Osteoblast (primary cell): ENCODE measurements around the gene EVI5L. TPM values are rescaled to one million over a fixed set of nuclear protein-coding genes. Genes with fewer than 3 reads are reported as not detected.

Experiments used
- DNase-seq: peaks from one replicate; pipeline ENCODE4 v3.0.0; 2011; ENCODE audit warnings: low spot score, mixed read lengths; ENCODE audit not compliant: insufficient read length; ENCODE audit errors: missing footprints
- H2AFZ ChIP-seq: 2 replicates; pipeline ENCODE4 v1.6.0; 2011; ENCODE audit warnings: mild to moderate bottlenecking, low read length
- H3K27ac ChIP-seq: 2 replicates; pipeline ENCODE4 v1.5.1; 2011; ENCODE audit warnings: mild to moderate bottlenecking, low read depth, low read length, moderate library complexity
- H3K27me3 ChIP-seq: 2 replicates; pipeline ENCODE4 v1.6.0; 2012; ENCODE audit warnings: mild to moderate bottlenecking, control low read depth, inconsistent platforms, low read length, moderate library complexity; ENCODE audit not compliant: insufficient read depth
- H3K36me3 ChIP-seq: 2 replicates; pipeline ENCODE4 v1.5.1; 2011; ENCODE audit warnings: mild to moderate bottlenecking, low read length, control low read depth, moderate library complexity; ENCODE audit not compliant: insufficient read depth
- H3K4me1 ChIP-seq: 2 replicates; pipeline ENCODE4 v1.5.1; 2011; ENCODE audit warnings: mild to moderate bottlenecking, low read length, control low read depth, moderate library complexity; ENCODE audit not compliant: insufficient read depth
- H3K4me2 ChIP-seq: 2 replicates; pipeline ENCODE4 v1.6.0; 2011; ENCODE audit warnings: mild to moderate bottlenecking, low read length; ENCODE audit not compliant: insufficient read depth
- H3K4me3 ChIP-seq: fragments of 200-600 bp; sonication (generic); 3 replicates; pipeline ENCODE4 v1.5.1; 2012; ENCODE audit warnings: mild to moderate bottlenecking, low read length, inconsistent platforms; ENCODE audit not compliant: insufficient read depth
- H3K79me2 ChIP-seq: 2 replicates; pipeline ENCODE4 v1.6.0; 2012; ENCODE audit warnings: mild to moderate bottlenecking, low read length, control low read depth, inconsistent platforms; ENCODE audit not compliant: insufficient read depth
- H3K9me3 ChIP-seq: 2 replicates; pipeline ENCODE4 v1.5.1; 2011; ENCODE audit warnings: low read depth, low read length, control low read depth
- H4K20me1 ChIP-seq: 2 replicates; pipeline ENCODE4 v1.6.0; 2012; ENCODE audit warnings: mild to moderate bottlenecking, low read length, control low read depth; ENCODE audit not compliant: insufficient read depth
- total RNA-seq: library from RNA; depleted of rRNA; stranded (reverse); fragments of >200 nt; gene quantifications from 2 replicates; pipeline ENCODE4 v1.2.3, GENCODE V29; 2012
- TF ChIP-seq, protein P1 (sequence below): IDR thresholded peaks from 2 replicates; pipeline ENCODE4 v1.5.1; 2011; ENCODE audit warnings: mild to moderate bottlenecking, low read depth, low read length, moderate library complexity; ENCODE audit errors: extremely low read depth

Gene EVI5L
- total RNA-seq, 1 donor = 26.1 TPM

DNA sequence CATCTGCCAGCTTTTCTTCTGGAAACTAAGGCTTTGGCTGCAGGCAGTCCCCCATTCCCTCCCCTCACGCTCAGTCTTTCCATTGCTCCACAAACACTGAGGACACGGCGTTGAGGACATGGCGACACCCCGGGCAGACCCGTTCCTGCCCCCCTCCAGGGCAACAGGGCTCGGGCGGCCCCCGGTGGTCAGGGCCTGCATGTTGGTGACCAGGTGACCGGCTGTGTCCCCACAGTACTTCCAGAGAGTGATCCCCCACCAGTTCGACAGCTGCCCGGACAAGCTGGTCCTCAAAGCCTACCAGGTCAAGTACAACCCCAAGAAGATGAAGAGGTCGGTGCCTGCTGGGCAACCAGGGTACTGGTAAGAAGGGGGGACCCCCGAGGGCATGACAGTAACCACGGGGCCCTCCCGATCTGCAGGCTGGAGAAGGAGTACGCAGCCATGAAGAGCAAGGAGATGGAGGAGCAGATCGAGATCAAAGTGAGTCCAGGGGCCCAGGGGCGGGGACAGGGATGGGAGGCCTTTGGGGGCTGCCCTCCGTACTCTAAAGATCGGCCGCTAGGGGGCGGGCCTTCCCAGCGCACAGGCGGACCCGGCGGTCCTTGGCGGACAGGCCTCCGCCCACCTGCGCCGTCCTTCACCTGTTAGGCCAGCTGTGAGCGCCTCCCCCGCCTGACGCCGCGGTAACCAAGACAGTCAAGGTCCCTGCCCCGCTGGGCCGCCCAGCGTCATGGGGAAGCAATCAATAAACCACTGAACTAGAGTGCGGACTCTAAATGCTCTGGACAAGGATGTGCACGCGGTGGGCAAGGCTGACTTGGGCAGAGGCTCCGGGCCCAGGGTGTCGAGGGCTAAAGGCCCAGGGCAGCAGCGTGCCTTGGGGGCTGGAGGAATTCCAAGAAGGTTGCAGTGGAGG lies 23.1 kb downstream of the EVI5L start:
- H3K27me3 ChIP-seq = no peaks in the 10 kb centered on the region
- H3K4me3 ChIP-seq = no peak overlapping the region
- H3K4me1 ChIP-seq = no peaks in the 10 kb centered on the region
- TF ChIP-seq, protein P1, sequence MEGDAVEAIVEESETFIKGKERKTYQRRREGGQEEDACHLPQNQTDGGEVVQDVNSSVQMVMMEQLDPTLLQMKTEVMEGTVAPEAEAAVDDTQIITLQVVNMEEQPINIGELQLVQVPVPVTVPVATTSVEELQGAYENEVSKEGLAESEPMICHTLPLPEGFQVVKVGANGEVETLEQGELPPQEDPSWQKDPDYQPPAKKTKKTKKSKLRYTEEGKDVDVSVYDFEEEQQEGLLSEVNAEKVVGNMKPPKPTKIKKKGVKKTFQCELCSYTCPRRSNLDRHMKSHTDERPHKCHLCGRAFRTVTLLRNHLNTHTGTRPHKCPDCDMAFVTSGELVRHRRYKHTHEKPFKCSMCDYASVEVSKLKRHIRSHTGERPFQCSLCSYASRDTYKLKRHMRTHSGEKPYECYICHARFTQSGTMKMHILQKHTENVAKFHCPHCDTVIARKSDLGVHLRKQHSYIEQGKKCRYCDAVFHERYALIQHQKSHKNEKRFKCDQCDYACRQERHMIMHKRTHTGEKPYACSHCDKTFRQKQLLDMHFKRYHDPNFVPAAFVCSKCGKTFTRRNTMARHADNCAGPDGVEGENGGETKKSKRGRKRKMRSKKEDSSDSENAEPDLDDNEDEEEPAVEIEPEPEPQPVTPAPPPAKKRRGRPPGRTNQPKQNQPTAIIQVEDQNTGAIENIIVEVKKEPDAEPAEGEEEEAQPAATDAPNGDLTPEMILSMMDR = peak; percentile 61
- no peak overlapping the region for H2AFZ ChIP-seq
- H3K4me2 ChIP-seq = no peak overlapping the region
- H3K36me3 ChIP-seq = no peaks in the 10 kb centered on the region
- H4K20me1 ChIP-seq = no peaks in the 10 kb centered on the region
- H3K27ac ChIP-seq = no peak overlapping the region
- H3K9me3 ChIP-seq = no peaks in the 10 kb centered on the region
- no peaks in the 10 kb centered on the region for H3K79me2 ChIP-seq
- peak; percentile 99 for DNase-seq

DNA sequence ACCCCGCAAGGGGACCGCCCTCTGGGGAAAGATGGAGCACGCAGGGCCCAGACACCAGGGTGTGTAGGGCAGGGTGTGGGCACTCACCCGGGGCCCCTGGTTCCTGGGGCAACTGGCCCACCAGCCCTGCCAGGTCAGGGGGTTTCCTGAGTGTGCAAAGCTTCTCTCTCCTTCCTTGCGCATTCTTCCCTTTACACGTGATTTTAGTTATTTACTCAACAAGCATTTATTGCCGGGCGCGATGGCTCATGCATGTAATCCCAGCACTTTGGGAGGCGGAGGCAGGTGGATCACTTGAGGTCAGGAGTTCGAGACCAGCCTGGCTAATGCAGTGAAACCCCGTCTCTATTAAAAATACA lies 23.7 kb downstream of the EVI5L start:
- H3K27me3 ChIP-seq = no peaks in the 10 kb centered on the region
- no peak overlapping the region for H3K27ac ChIP-seq
- H3K36me3 ChIP-seq = no peaks in the 10 kb centered on the region
- TF ChIP-seq, protein P1 = no peak
- H3K9me3 ChIP-seq = no peaks in the 10 kb centered on the region
- H3K79me2 ChIP-seq = no peaks in the 10 kb centered on the region
- no peaks in the 10 kb centered on the region for H4K20me1 ChIP-seq
- H3K4me3 ChIP-seq = no peak overlapping the region
- no peak overlapping the region for H3K4me2 ChIP-seq
- DNase-seq = no peak
- H3K4me1 ChIP-seq = no peaks in the 10 kb centered on the region
- no peak overlapping the region for H2AFZ ChIP-seq

DNA sequence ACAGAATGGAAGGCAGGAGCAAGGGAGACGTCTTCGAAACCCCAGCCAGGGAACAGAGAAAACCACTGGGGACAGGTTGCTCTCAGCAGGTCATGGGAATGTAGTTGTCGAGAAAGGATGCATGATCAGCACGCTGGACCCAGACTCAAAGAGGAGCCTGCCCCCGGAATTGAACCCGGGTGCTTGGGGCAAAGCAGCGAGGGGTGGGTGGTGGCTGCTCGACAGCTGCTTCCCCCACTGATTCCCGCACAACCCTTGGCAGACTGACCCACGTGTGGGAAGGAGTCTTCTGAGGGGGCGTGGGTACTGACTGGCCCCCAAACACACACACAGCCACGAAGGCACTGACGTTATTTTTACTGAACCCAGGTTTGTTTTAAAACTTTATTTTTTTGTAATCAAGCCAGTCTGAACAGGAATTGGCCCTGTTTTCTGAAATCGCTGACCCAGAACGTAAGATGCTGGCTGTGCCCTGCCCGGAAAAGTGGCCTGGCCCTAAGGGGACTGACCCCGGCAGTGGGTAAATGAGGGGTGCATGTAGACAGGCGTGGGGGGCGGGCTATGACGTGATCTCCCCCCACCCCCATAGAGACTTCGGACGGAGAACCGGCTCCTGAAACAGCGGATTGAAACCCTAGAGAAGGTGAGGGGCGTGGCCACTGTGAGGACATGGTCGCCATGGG lies 25.5 kb downstream of the EVI5L start:
- no peak overlapping the region for H3K27ac ChIP-seq
- no peaks in the 10 kb centered on the region for H3K36me3 ChIP-seq
- no peaks in the 10 kb centered on the region for H3K9me3 ChIP-seq
- no peak overlapping the region for H3K4me2 ChIP-seq
- no peaks in the 10 kb centered on the region for H3K4me1 ChIP-seq
- no peaks in the 10 kb centered on the region for H3K79me2 ChIP-seq
- H4K20me1 ChIP-seq = no peaks in the 10 kb centered on the region
- no peaks in the 10 kb centered on the region for H3K27me3 ChIP-seq
- DNase-seq = peak; percentile 65
- no peak overlapping the region for H3K4me3 ChIP-seq
- no peak overlapping the region for H2AFZ ChIP-seq
- TF ChIP-seq, protein P1 = no peak

DNA sequence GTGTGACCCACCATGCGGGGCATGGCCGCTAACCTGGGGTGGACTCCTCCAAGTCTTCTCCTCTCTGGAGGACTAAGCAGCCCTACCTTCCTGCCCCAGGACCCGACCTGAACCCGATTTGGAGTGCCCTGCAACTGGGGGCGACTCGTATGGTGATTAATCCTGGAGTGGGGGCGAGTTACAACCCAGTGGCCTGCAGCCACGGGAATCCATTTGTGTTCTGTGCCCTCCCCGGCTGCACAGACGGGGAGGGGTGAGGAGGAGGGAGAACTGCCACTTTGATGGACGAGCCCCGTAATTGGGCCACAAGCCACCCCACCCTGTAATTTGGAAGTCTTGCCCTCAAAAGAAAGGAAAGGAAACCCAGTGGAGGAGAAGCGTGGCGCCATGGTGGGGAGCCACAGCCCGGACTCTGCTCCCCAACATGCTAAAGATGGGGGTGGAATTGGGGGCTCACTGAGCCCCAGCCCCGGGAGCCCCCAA lies 26.1 kb downstream of the EVI5L start:
- peak; percentile 75 for DNase-seq
- no peaks in the 10 kb centered on the region for H4K20me1 ChIP-seq
- no peak overlapping the region for H3K4me3 ChIP-seq
- no peaks in the 10 kb centered on the region for H3K36me3 ChIP-seq
- no peak overlapping the region for H3K27ac ChIP-seq
- no peaks in the 10 kb centered on the region for H3K27me3 ChIP-seq
- no peaks in the 10 kb centered on the region for H3K4me1 ChIP-seq
- H2AFZ ChIP-seq = no peak overlapping the region
- no peaks in the 10 kb centered on the region for H3K79me2 ChIP-seq
- no peak overlapping the region for H3K4me2 ChIP-seq
- H3K9me3 ChIP-seq = no peaks in the 10 kb centered on the region
- TF ChIP-seq, protein P1 = no peak
